H1 (cell line): Measurements from ENCODE around the gene CACNA1G.

Experiments used
- BRCA1 ChIP-seq: IDR thresholded peaks from 2 replicates; pipeline ENCODE4 v1.6.1; 2012; ENCODE audit warnings: low read depth, low read length, improper control_type of control experiment
- EP300 ChIP-seq, 2 experiments: IDR thresholded peaks; 1 replicate in 1 of 2; 2 replicates in 1 of 2; pipeline ENCODE4 v1.6.1; 2011 to 2012; ENCODE audit warnings: low read depth in 2 of 2, low read length in 2 of 2, mild to moderate bottlenecking in 2 of 2, borderline replicate concordance in 1 of 2, inconsistent platforms in 1 of 2, moderate library complexity in 1 of 2
- KDM4A ChIP-seq: IDR thresholded peaks from one replicate; pipeline ENCODE4 v1.7.1; 2012; ENCODE audit warnings: low read depth, mild to moderate bottlenecking, moderate library complexity, low read length, inconsistent platforms; ENCODE audit not compliant: severe bottlenecking
- NRF1 ChIP-seq: IDR thresholded peaks from 2 replicates; pipeline ENCODE4 v1.6.1; 2011; ENCODE audit warnings: mild to moderate bottlenecking, low read depth, low read length, improper control_type of control experiment
- POLR2A ChIP-seq, 2 experiments: IDR thresholded peaks; 1 replicate in 1 of 2; 2 replicates in 1 of 2; pipeline ENCODE4 v1.6.1; 2011; ENCODE audit warnings: low read depth in 2 of 2, low read length in 2 of 2, mild to moderate bottlenecking in 2 of 2; ENCODE audit errors: control extremely low read depth in 1 of 2
- POLR2AphosphoS5 ChIP-seq: IDR thresholded peaks from 2 replicates; pipeline ENCODE4 v1.6.1; 2011; ENCODE audit warnings: low read depth, low read length
- RAD21 ChIP-seq, 2 experiments: IDR thresholded peaks in 1 of 2; conservative IDR thresholded peaks in 1 of 2; 2 replicates each; pipeline ENCODE4 v1.6.1; 2011; ENCODE audit warnings: low read depth in 2 of 2, low read length in 2 of 2, improper control_type of control experiment in 1 of 2, inconsistent platforms in 1 of 2, mild to moderate bottlenecking in 1 of 2, moderate library complexity in 1 of 2
- RNF2 ChIP-seq: fragments of 200-900, 300-1000 bp; sonication (generic); IDR thresholded peaks from 2 replicates; pipeline ENCODE4 v1.7.1; 2016; ENCODE audit warnings: borderline replicate concordance, low read depth, mild to moderate bottlenecking, antibody characterized with exemption, low read length; ENCODE audit not compliant: poor library complexity, severe bottlenecking; ENCODE audit errors: missing control alignments
- SAP30 ChIP-seq: fragments of 300-600 bp; sonication (generic); IDR thresholded peaks from 2 replicates; pipeline ENCODE4 v1.7.1; 2012; ENCODE audit warnings: low read length, moderate library complexity, mild to moderate bottlenecking, inconsistent platforms; ENCODE audit not compliant: insufficient read depth, insufficient replicate concordance
- SRF ChIP-seq: IDR thresholded peaks from 2 replicates; pipeline ENCODE4 v1.6.1; 2011; ENCODE audit warnings: mild to moderate bottlenecking, low read depth, low read length, moderate library complexity
- TCF12 ChIP-seq: IDR thresholded peaks from 2 replicates; pipeline ENCODE4 v1.6.1; 2011; ENCODE audit warnings: low read depth, mild to moderate bottlenecking, low read length
- TF ChIP-seq, protein P1 (sequence below), 3 experiments: IDR thresholded peaks; 1 replicate in 2 of 3; 2 replicates in 1 of 3; pipeline versions ENCODE4 v1.5.1 to v1.6.1; 2011; ENCODE audit warnings: low read length in 3 of 3, mild to moderate bottlenecking in 3 of 3, inconsistent platforms in 2 of 3, low read depth in 1 of 3, moderate library complexity in 1 of 3; ENCODE audit not compliant: insufficient read depth in 1 of 3; ENCODE audit errors: control extremely low read depth in 1 of 3
- TF ChIP-seq, protein P2 (sequence below): IDR thresholded peaks from 2 replicates; pipeline ENCODE4 v1.6.1; 2012; ENCODE audit warnings: inconsistent platforms
- TF ChIP-seq, protein P3 (sequence below): IDR thresholded peaks from 2 replicates; pipeline ENCODE4 v1.6.1; 2012; ENCODE audit warnings: low read length, inconsistent platforms

DNA sequence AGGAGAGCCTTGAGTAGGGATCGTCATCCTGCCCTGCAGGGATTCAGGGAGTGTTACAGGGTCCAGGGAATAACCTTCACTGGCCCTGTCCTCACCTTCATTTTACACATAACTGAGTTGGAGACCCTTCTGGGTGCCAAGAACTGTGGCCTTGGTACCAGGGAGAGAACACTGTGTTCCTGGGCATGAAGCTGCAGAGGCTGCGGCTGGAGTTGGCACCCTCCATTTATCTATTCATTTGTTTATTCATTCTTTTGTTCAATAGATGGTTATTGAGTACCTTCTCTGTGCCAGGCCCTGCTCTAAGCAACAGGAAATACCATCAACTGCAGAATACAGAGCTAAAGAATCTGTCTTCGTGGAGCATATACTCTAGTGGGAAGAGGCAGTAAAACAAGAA lies 80.8 kb downstream of the CACNA1G start:
- no peak for TF ChIP-seq RAD21 (IDR thresholded peaks at IDR 0.05 in 1 of 2, conservative IDR thresholded peaks at IDR 0.05 in 1 of 2; ENCODE audit: low read depth in 2 of 2, low read length in 2 of 2)
- no peak for TF ChIP-seq NRF1
- no peak for TF ChIP-seq POLR2AphosphoS5
- TF ChIP-seq, protein P1, sequence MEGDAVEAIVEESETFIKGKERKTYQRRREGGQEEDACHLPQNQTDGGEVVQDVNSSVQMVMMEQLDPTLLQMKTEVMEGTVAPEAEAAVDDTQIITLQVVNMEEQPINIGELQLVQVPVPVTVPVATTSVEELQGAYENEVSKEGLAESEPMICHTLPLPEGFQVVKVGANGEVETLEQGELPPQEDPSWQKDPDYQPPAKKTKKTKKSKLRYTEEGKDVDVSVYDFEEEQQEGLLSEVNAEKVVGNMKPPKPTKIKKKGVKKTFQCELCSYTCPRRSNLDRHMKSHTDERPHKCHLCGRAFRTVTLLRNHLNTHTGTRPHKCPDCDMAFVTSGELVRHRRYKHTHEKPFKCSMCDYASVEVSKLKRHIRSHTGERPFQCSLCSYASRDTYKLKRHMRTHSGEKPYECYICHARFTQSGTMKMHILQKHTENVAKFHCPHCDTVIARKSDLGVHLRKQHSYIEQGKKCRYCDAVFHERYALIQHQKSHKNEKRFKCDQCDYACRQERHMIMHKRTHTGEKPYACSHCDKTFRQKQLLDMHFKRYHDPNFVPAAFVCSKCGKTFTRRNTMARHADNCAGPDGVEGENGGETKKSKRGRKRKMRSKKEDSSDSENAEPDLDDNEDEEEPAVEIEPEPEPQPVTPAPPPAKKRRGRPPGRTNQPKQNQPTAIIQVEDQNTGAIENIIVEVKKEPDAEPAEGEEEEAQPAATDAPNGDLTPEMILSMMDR (IDR thresholded peaks at IDR 0.05; ENCODE audit: control extremely low read depth in 1 of 3, insufficient read depth in 1 of 3, low read depth in 1 of 3, low read length in 3 of 3): no peak
- TF ChIP-seq KDM4A: no peak
- TF ChIP-seq, protein P2, sequence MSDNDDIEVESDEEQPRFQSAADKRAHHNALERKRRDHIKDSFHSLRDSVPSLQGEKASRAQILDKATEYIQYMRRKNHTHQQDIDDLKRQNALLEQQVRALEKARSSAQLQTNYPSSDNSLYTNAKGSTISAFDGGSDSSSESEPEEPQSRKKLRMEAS: no peak
- TF ChIP-seq, protein P3, sequence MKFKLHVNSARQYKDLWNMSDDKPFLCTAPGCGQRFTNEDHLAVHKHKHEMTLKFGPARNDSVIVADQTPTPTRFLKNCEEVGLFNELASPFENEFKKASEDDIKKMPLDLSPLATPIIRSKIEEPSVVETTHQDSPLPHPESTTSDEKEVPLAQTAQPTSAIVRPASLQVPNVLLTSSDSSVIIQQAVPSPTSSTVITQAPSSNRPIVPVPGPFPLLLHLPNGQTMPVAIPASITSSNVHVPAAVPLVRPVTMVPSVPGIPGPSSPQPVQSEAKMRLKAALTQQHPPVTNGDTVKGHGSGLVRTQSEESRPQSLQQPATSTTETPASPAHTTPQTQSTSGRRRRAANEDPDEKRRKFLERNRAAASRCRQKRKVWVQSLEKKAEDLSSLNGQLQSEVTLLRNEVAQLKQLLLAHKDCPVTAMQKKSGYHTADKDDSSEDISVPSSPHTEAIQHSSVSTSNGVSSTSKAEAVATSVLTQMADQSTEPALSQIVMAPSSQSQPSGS: no peak
- no peak for TF ChIP-seq POLR2A (IDR thresholded peaks at IDR 0.05; ENCODE audit: control extremely low read depth in 1 of 2, low read depth in 2 of 2, low read length in 2 of 2)
- TF ChIP-seq RNF2: no peak
- no peak for TF ChIP-seq SRF
- TF ChIP-seq BRCA1: no peak
- no peak for TF ChIP-seq TCF12
- no peak for TF ChIP-seq SAP30
- TF ChIP-seq EP300 (IDR thresholded peaks at IDR 0.05; ENCODE audit: borderline replicate concordance in 1 of 2, low read depth in 2 of 2, low read length in 2 of 2): no peak
